Mesothelial cell of epicardium (in vitro differentiated cells): ENCODE results near the gene BEX3. TPM values are rescaled to one million over a fixed set of nuclear protein-coding genes. Genes with fewer than 3 reads are reported as not detected.
A peak's percentile ranks its signal among the peaks of the same experiment; 100 is the strongest.

Experiments
- DNase-seq, 2 experiments: peaks; one replicate each; pipeline ENCODE4 v3.0.0; 2021; ENCODE audit warnings: low spot score in 2 of 2; ENCODE audit not compliant: unreplicated experiment in 2 of 2
- H3K27ac Mint-ChIP-seq: 2 replicates; pipeline ENCODE4 v1.8.0; 2021; ENCODE audit warnings: mixed read lengths
- H3K27me3 Mint-ChIP-seq: 2 replicates; pipeline ENCODE4 v1.8.0; 2021; ENCODE audit warnings: low read depth, mixed read lengths
- H3K36me3 Mint-ChIP-seq: 2 replicates; pipeline ENCODE4 v1.8.0; 2021; ENCODE audit warnings: mixed read lengths
- H3K4me1 Mint-ChIP-seq: 2 replicates; pipeline ENCODE4 v1.8.0; 2021; ENCODE audit warnings: mixed read lengths
- H3K4me3 Mint-ChIP-seq: 2 replicates; pipeline ENCODE4 v1.8.0; 2021; ENCODE audit warnings: mild to moderate bottlenecking, moderate library complexity, mixed read lengths
- H3K9me3 Mint-ChIP-seq: 2 replicates; pipeline ENCODE4 v1.8.0; 2021; ENCODE audit warnings: mixed read lengths
- CTCF ChIP-seq: fragments of 200-600 bp; sonication (generic); IDR thresholded peaks from one replicate; pipeline ENCODE4 v1.5.0; 2021; ENCODE audit warnings: antibody characterized with exemption; ENCODE audit not compliant: unreplicated experiment
- total RNA-seq: library from RNA; stranded (reverse); gene quantifications from 3 replicates; pipeline ENCODE4 v1.2.1, GENCODE V29; 2021

Gene BEX3
- total RNA-seq, 1 donor from 2014 or later, result 314 TPM

- Mint-ChIP-seq H3K4me3 (no peak overlapping the region), H3K36me3 (no peaks in the 10 kb centered on the region), H3K27ac (no peak overlapping the region), H3K4me1 (peaks cover 5% of the 10 kb centered on the region), H3K27me3 (no peaks in the 10 kb centered on the region), H3K9me3 (peaks cover 43% of the 10 kb centered on the region)
- no peak for DNase-seq
- TF ChIP-seq CTCF, result no peak
Observed at GRCh38 chrX:103369479-103369878, 6.9 kb upstream of the BEX3 start.

GRCh38 chrX:103372886-103373285, 3.5 kb upstream of the BEX3 start:
- Mint-ChIP-seq H3K27ac (no peak overlapping the region), H3K27me3 (no peaks in the 10 kb centered on the region), H3K36me3 (peaks cover 4% of the 10 kb centered on the region), H3K9me3 (peaks cover 19% of the 10 kb centered on the region), H3K4me3 (no peak overlapping the region), H3K4me1 (peaks cover 8% of the 10 kb centered on the region)
- DNase-seq, result no peak
- no peak for TF ChIP-seq CTCF

- no peak overlapping the region for H3K4me3 Mint-ChIP-seq
- H3K4me1 Mint-ChIP-seq, result peaks cover 9% of the 10 kb centered on the region
- H3K36me3 Mint-ChIP-seq, result peaks cover 4% of the 10 kb centered on the region
- no peak overlapping the region for H3K27ac Mint-ChIP-seq
- peaks cover 12% of the 10 kb centered on the region for H3K9me3 Mint-ChIP-seq
- DNase-seq, result no peak
- TF ChIP-seq CTCF, result no peak
- no peaks in the 10 kb centered on the region for H3K27me3 Mint-ChIP-seq
Observed at GRCh38 chrX:103373581-103373980, 2.8 kb upstream of the BEX3 start.

DNA sequence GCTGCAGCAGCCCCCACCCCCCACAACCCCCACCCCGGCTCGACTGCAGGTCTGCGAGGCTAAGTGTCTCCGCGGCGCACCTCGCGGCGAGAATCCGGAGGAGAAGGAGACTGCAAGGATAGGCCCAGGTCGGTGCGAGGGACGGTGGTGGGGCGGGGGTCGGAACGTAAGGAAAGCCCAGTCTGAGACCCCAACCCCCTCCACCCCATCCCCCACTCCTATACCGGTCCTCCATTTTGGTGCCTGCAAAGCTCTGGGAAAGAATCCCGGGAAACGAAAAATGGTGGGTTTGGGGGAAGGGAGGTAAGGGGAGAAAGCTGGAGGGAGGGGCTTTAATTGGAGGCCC, 614 bp downstream of the BEX3 start:
- H3K36me3 Mint-ChIP-seq, result peaks cover 6% of the 10 kb centered on the region
- TF ChIP-seq CTCF, result no peak
- H3K4me3 Mint-ChIP-seq, result peak overlapping the region; percentile 77
- peaks cover 10% of the 10 kb centered on the region for H3K4me1 Mint-ChIP-seq
- no peak for DNase-seq
- peak overlapping the region; percentile 96 for H3K27ac Mint-ChIP-seq
- no peaks in the 10 kb centered on the region for H3K27me3 Mint-ChIP-seq
- H3K9me3 Mint-ChIP-seq, result peaks cover 7% of the 10 kb centered on the region

DNA sequence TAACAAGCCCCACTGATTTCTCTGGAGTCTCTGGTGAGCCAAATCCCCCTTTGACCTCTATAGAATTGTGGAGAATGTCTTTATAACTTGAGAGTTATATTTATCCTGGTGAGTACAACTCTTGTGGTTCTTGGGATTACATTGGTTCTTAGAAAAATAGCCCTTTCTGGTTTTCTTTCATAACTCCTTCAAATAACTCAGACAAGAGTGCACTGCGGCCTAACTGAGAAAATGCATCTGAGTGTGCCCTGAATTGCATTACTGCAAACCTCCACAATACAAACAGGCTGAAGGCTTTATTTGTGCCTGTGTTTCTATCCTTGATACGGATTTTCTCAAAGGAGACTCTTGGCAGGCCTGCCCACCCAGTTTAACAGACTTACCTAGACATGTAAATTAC, 2.7 kb downstream of the BEX3 start:
- Mint-ChIP-seq H3K27ac (peak overlapping the region; percentile 49), H3K36me3 (peaks cover 6% of the 10 kb centered on the region), H3K4me1 (peaks cover 13% of the 10 kb centered on the region), H3K9me3 (peaks cover 13% of the 10 kb centered on the region), H3K4me3 (peak overlapping the region; percentile 22), H3K27me3 (no peaks in the 10 kb centered on the region)
- TF ChIP-seq CTCF, result no peak
- no peak for DNase-seq

- peaks cover 13% of the 10 kb centered on the region for H3K9me3 Mint-ChIP-seq
- no peaks in the 10 kb centered on the region for H3K27me3 Mint-ChIP-seq
- no peak overlapping the region for H3K4me3 Mint-ChIP-seq
- peaks cover 2% of the 10 kb centered on the region for H3K36me3 Mint-ChIP-seq
- DNase-seq, result no peak
- H3K4me1 Mint-ChIP-seq, result peaks cover 11% of the 10 kb centered on the region
- TF ChIP-seq CTCF, result no peak
- H3K27ac Mint-ChIP-seq, result no peak overlapping the region
Observed at GRCh38 chrX:103382877-103383276, 6.5 kb downstream of the BEX3 start.
